B cell (primary cell): Measurements from ENCODE around the gene ZFP37. TPM values are rescaled to one million over a fixed set of nuclear protein-coding genes. Genes with fewer than 3 reads are reported as not detected.
A peak's percentile ranks its signal among the peaks of the same experiment; 100 is the strongest.
"Not testable (repeated sequence)": the region's sequence is repeated elsewhere in the genome, so short reads cannot be mapped to it uniquely, and the experiment has no call there.

ENCODE experiments used
- ATAC-seq: fragments of 200-7000 bp; cut with Tn5 transposase; one replicate; pipeline ENCODE4 v1.10.0; 2021; ENCODE audit warnings: low read depth, mild to moderate bottlenecking, moderate number of reproducible peaks, moderate library complexity
- CTCF ChIA-PET: fragments of 350-600 bp; sonication (Branson Sonifier 250); formaldehyde crosslinking; loops from one replicate; lab custom pipeline; 2021; ENCODE audit warnings: antibody characterized with exemption, inconsistent platforms; lab: Charles Lee
- POLR2A ChIA-PET: fragments of 350-600 bp; sonication (Branson Sonifier 250); formaldehyde crosslinking; loops from one replicate; lab custom pipeline; 2021; ENCODE audit warnings: antibody characterized with exemption; lab: Charles Lee
- DNase-seq: peaks from one replicate; pipeline ENCODE4 v3.0.0; 2013
- H2AFZ ChIP-seq: 2 replicates; pipeline ENCODE4 v1.6.1; 2012; ENCODE audit warnings: mild to moderate bottlenecking, low read depth, low read length; ENCODE audit not compliant: insufficient read depth, poor library complexity, severe bottlenecking
- H3K27ac ChIP-seq, 2 donors: 1 replicate in 1 of 2; 2 replicates in 1 of 2; pipeline ENCODE4 v1.5.1; 2012 to 2013; ENCODE audit warnings: low read length in 2 of 2, mild to moderate bottlenecking in 2 of 2, moderate library complexity in 1 of 2
- H3K27me3 ChIP-seq, 4 experiments: fragments of 200-600 bp in 1 of 4; sonication (generic) in 1 of 4; replicated peaks in 1 of 4; 1 replicate in 2 of 4; 2 replicates in 2 of 4; pipeline versions ENCODE4 v1.6.1 to v1.7.0; 2013 to 2016; ENCODE audit warnings: low read length in 3 of 4, mild to moderate bottlenecking in 2 of 4, mixed read lengths in 1 of 4, moderate library complexity in 1 of 4; ENCODE audit not compliant: insufficient read depth in 4 of 4, control insufficient read depth in 3 of 4; ENCODE audit errors: control extremely low read depth in 1 of 4
- H3K36me3 ChIP-seq, 2 experiments: replicated peaks in 1 of 2; 1 replicate in 1 of 2; 2 replicates in 1 of 2; pipeline versions ENCODE4 v1.6.1 to v1.7.1; 2013; ENCODE audit warnings: low read length in 1 of 2; ENCODE audit not compliant: insufficient read depth in 2 of 2, control insufficient read depth in 1 of 2; ENCODE audit errors: control extremely low read depth in 1 of 2, extremely low read depth in 1 of 2
- H3K4me1 ChIP-seq, 2 donors: fragments of 200-600 bp in 1 of 2; sonication (generic) in 1 of 2; 1 replicate in 1 of 2; 2 replicates in 1 of 2; pipeline versions ENCODE4 v1.5.1 to v1.6.1; 2013 to 2017; ENCODE audit warnings: low read length in 2 of 2; ENCODE audit not compliant: control insufficient read depth in 2 of 2, insufficient read depth in 2 of 2
- H3K4me2 ChIP-seq: replicated peaks from 2 replicates; pipeline ENCODE3; 2012; ENCODE audit warnings: mild to moderate bottlenecking, low read depth, low read length; ENCODE audit not compliant: poor library complexity, severe bottlenecking
- H3K4me3 ChIP-seq, 5 experiments: fragments of 200-600 bp in 1 of 5; sonication (generic) in 1 of 5; 1 replicate in 3 of 5; 2 replicates in 2 of 5; pipeline versions ENCODE4 v1.5.1 to v1.7.0; 2011 to 2016; ENCODE audit warnings: low read length in 4 of 5, mild to moderate bottlenecking in 4 of 5, low read depth in 2 of 5, control low read depth in 1 of 5, moderate library complexity in 1 of 5; ENCODE audit not compliant: insufficient read depth in 1 of 5; ENCODE audit errors: control extremely low read depth in 1 of 5, extremely low read depth in 1 of 5
- H3K79me2 ChIP-seq: fragments of 200-600 bp; sonication (generic); one replicate; pipeline ENCODE4 v1.6.0; 2016; ENCODE audit warnings: low read length; ENCODE audit not compliant: control insufficient read depth, insufficient read depth
- H3K9ac ChIP-seq: fragments of 200-600 bp; sonication (generic); 2 replicates; pipeline ENCODE4 v1.6.1; 2017; ENCODE audit warnings: mild to moderate bottlenecking, low read length, moderate library complexity
- H3K9me3 ChIP-seq, 3 donors: one replicate each; pipeline versions ENCODE4 v1.6.1 to v1.7.1; 2013; ENCODE audit warnings: low read length in 2 of 3; ENCODE audit not compliant: control insufficient read depth in 2 of 3, insufficient read depth in 1 of 3; ENCODE audit errors: control extremely low read depth in 1 of 3
- H4K20me1 ChIP-seq: 2 replicates; pipeline ENCODE4 v1.6.0; 2012; ENCODE audit warnings: mild to moderate bottlenecking, low read length; ENCODE audit not compliant: insufficient read depth, control insufficient read depth, poor library complexity, severe bottlenecking
- H3K27ac Mint-ChIP-seq: one replicate; pipeline ENCODE4 v1.8.0; 2021; ENCODE audit warnings: mixed read lengths
- H3K27me3 Mint-ChIP-seq: one replicate; pipeline ENCODE4 v1.8.0; 2021; ENCODE audit warnings: mixed read lengths
- H3K4me1 Mint-ChIP-seq: one replicate; pipeline ENCODE4 v1.8.0; 2021; ENCODE audit warnings: mixed read lengths
- H3K4me3 Mint-ChIP-seq: one replicate; pipeline ENCODE4 v1.8.0; 2021; ENCODE audit warnings: mixed read lengths
- H3K9me3 Mint-ChIP-seq: one replicate; pipeline ENCODE4 v1.8.0; 2022; ENCODE audit warnings: mixed read lengths; ENCODE audit not compliant: insufficient read depth
- WGBS: methylation state at CpG from one replicate; pipeline ENCODE4 v1.1.5; 2013; ENCODE audit warnings: missing lambda C conversion rate; ENCODE audit not compliant: insufficient coverage; 5-methylcytosine and 5-hydroxymethylcytosine counted together
- intact Hi-C: fragments of 100-400 bp; cut with micrococcal nuclease; formaldehyde crosslinking; loops from one replicate; pipeline ENCODE4 v1.10.0; 2022
- polyA plus RNA-seq: library from polyadenylated mRNA; depleted of rRNA; stranded (reverse); fragments of >200 nt; gene quantifications from 2 replicates; pipeline ENCODE4 v1.2.3, GENCODE V29; 2012
- total RNA-seq, 2 donors: library from RNA; stranded (reverse); fragments of 120-200 nt in 1 of 2; gene quantifications; 1 replicate in 1 of 2; 2 replicates in 1 of 2; pipeline versions ENCODE4 v1.2.3 to v1.2.4, GENCODE V29; 2013 to 2022

ZFP37 gene
- total and polyA plus RNA-seq, 2 donors (not counting 1 experiment from before 2014, with no cell fraction given) = 0.42 to 4.0 TPM

GRCh38 chr9:113062932-113063310 lies 6.4 kb upstream of the ZFP37 start:
- Histone ChIP-seq H3K9me3 (peaks cover under 1 to 38% (median 16%) of the 10 kb centered on the region in 3 donors), H3K27me3 (peaks cover 0 to 35% (median 12%) of the 10 kb centered on the region in 4 experiments)
- H3K27ac ChIP-seq, H4K20me1 ChIP-seq, CTCF ChIA-PET, intact Hi-C loops, ATAC-seq, H3K27ac Mint-ChIP-seq, H3K4me3 ChIP-seq, H3K79me2 ChIP-seq, H3K4me3 Mint-ChIP-seq, H3K4me1 Mint-ChIP-seq, POLR2A ChIA-PET, H3K36me3 ChIP-seq, H3K4me2 ChIP-seq, H2AFZ ChIP-seq, H3K9me3 Mint-ChIP-seq, H3K4me1 ChIP-seq, H3K9ac ChIP-seq: not testable (repeated sequence)
- 30% methylated on average over 4 of the region's 20 CpGs for WGBS
- peaks cover 12% of the 10 kb centered on the region for H3K27me3 Mint-ChIP-seq
- DNase-seq = peak; percentile 24

GRCh38 chr9:113062256-113062931 lies 5.9 kb upstream of the ZFP37 start:
- POLR2A ChIA-PET, H3K36me3 ChIP-seq, H3K4me1 Mint-ChIP-seq, H2AFZ ChIP-seq, CTCF ChIA-PET, H3K79me2 ChIP-seq, H3K9me3 Mint-ChIP-seq, intact Hi-C loops, H3K4me1 ChIP-seq, H3K27ac Mint-ChIP-seq, H3K4me3 Mint-ChIP-seq, ATAC-seq, H3K27ac ChIP-seq, H4K20me1 ChIP-seq, H3K4me3 ChIP-seq, H3K4me2 ChIP-seq, H3K9ac ChIP-seq: not testable (repeated sequence)
- peaks cover 3 to 38% (median 21%) of the 10 kb centered on the region in 3 donors for H3K9me3 ChIP-seq
- peaks cover 0 to 39% (median 13%) of the 10 kb centered on the region in 4 experiments for H3K27me3 ChIP-seq
- DNase-seq = peak; percentile 15
- peaks cover 12% of the 10 kb centered on the region for H3K27me3 Mint-ChIP-seq
- 37% methylated on average over 20 of the region's 44 CpGs for WGBS

- H3K36me3 ChIP-seq, H3K4me3 Mint-ChIP-seq, H4K20me1 ChIP-seq, H3K9ac ChIP-seq, POLR2A ChIA-PET, H3K9me3 Mint-ChIP-seq, H3K79me2 ChIP-seq, H3K4me3 ChIP-seq, H3K27ac ChIP-seq, H3K27ac Mint-ChIP-seq, CTCF ChIA-PET, H3K4me1 Mint-ChIP-seq, H3K4me2 ChIP-seq, H2AFZ ChIP-seq, ATAC-seq, intact Hi-C loops: not testable (repeated sequence)
- H3K27me3 Mint-ChIP-seq = peaks cover 12% of the 10 kb centered on the region
- WGBS = 18% methylated on average over 14 of the region's 33 CpGs
- H3K27me3 ChIP-seq = peaks cover 0 to 43% (median 15%) of the 10 kb centered on the region in 4 experiments
- peak; percentile 9 for DNase-seq
- peaks cover 0 to 12% of the 10 kb centered on the region in 2 donors for H3K4me1 ChIP-seq
- peaks cover 3 to 45% (median 25%) of the 10 kb centered on the region in 3 donors for H3K9me3 ChIP-seq
Observed at GRCh38 chr9:113061072-113061850, 4.7 kb upstream of the ZFP37 start.
